GM12878 (cell line): ENCODE data around the gene FLNC. TPM values are rescaled to one million over a fixed set of nuclear protein-coding genes. Genes with fewer than 3 reads are reported as not detected.
A peak's percentile ranks its signal among the peaks of the same experiment; 100 is the strongest.

ENCODE experiments used
- ATAC-seq: fragments of 200-7000 bp; cut with Tn5 transposase; 3 replicates; pipeline ENCODE4 v1.9.1; 2020; ENCODE audit warnings: mild to moderate bottlenecking, moderate library complexity
- BruUV-seq: library from RNA; stranded (reverse); fragments of 400-500 nt; replicated peaks from 2 replicates; lab custom pipeline; 2021; lab: Mats Ljungman, UMichigan
- CTCF ChIA-PET: fragments of 300-600 bp; sonication (Branson Sonifier 250); formaldehyde crosslinking; extraction: SDS; loops from one replicate; lab custom pipeline; 2021; ENCODE audit warnings: inconsistent platforms; lab: Yijun Ruan, JAX
- POLR2A ChIA-PET: fragments of 350-600 bp; formaldehyde crosslinking; extraction: SDS; loops from one replicate; lab custom pipeline; 2021; ENCODE audit warnings: inconsistent platforms; lab: Charles Lee
- RAD21 ChIA-PET: fragments of 300-600 bp; sonication (Branson Sonifier 250); formaldehyde crosslinking; loops from one replicate; lab custom pipeline; 2023; ENCODE audit warnings: antibody characterized with exemption; ENCODE audit not compliant: unreplicated experiment; lab: Charles Lee
- SMC1A ChIA-PET: fragments of 300-600 bp; sonication (Branson Sonifier 250); formaldehyde crosslinking; loops from one replicate; lab custom pipeline; 2023; ENCODE audit not compliant: unreplicated experiment, uncharacterized antibody; lab: Charles Lee
- DNase-seq: peaks from one replicate; pipeline ENCODE4 v3.0.0-alpha.2; 2011; ENCODE audit warnings: low read depth, low spot score
- FAIRE-seq: peaks from 3 replicates; lab custom pipeline; 2011; peaks lifted over from hg19 to GRCh38; lab: Jason Lieb, UNC
- H2AFZ ChIP-seq: 2 replicates; pipeline ENCODE4 v1.6.0; 2011; ENCODE audit warnings: low read depth, low read length, control low read depth; ENCODE audit not compliant: control insufficient read depth
- H3K27ac ChIP-seq: 2 replicates; pipeline ENCODE4 v1.5.1; 2011; ENCODE audit warnings: control low read depth; ENCODE audit not compliant: control insufficient read depth, insufficient read depth
- H3K27me3 ChIP-seq, 2 experiments: replicated peaks in 1 of 2; 2 replicates each; pipeline versions ENCODE4 v1.6.0 to v1.6.1; 2011; ENCODE audit warnings: low read length in 1 of 2; ENCODE audit not compliant: control insufficient read depth in 2 of 2, insufficient read depth in 2 of 2
- H3K36me3 ChIP-seq, 2 experiments: 2 replicates each; pipeline ENCODE4 v1.5.1; 2011; ENCODE audit warnings: low read length in 1 of 2; ENCODE audit not compliant: control insufficient read depth in 2 of 2, insufficient read depth in 2 of 2
- H3K4me1 ChIP-seq: 2 replicates; pipeline ENCODE4 v1.6.1; 2011; ENCODE audit warnings: mild to moderate bottlenecking, low read length, moderate library complexity, mixed read lengths; ENCODE audit not compliant: control insufficient read depth, insufficient read depth
- H3K4me2 ChIP-seq: 2 replicates; pipeline ENCODE4 v1.6.0; 2011; ENCODE audit warnings: control low read depth; ENCODE audit not compliant: control insufficient read depth, insufficient read depth
- H3K4me3 ChIP-seq: fragments of 200-600 bp; sonication (generic); 2 replicates; pipeline ENCODE4 v1.5.1; 2016
- H3K79me2 ChIP-seq: 2 replicates; pipeline ENCODE4 v1.6.0; 2011; ENCODE audit warnings: low read length; ENCODE audit not compliant: control insufficient read depth, insufficient read depth
- H3K9ac ChIP-seq: 2 replicates; pipeline ENCODE4 v1.8.0; 2011; ENCODE audit warnings: low read length, control low read depth, mixed read lengths; ENCODE audit not compliant: control insufficient read depth, insufficient read depth
- H3K9me3 ChIP-seq: replicated peaks from 3 replicates; pipeline ENCODE4 v1.5.1; 2011; ENCODE audit warnings: mild to moderate bottlenecking, low read length; ENCODE audit not compliant: control insufficient read depth, insufficient read depth
- H4K20me1 ChIP-seq: 2 replicates; pipeline ENCODE4 v1.6.0; 2011; ENCODE audit not compliant: control insufficient read depth, insufficient read depth
- CREB1 ChIP-seq: IDR thresholded peaks from 2 replicates; pipeline ENCODE4 v1.6.1; 2012; ENCODE audit warnings: low read depth, mild to moderate bottlenecking, inconsistent platforms
- MEF2A ChIP-seq: IDR thresholded peaks from 2 replicates; pipeline ENCODE4 v1.6.1; 2011; ENCODE audit warnings: low read depth, mild to moderate bottlenecking, low read length, moderate library complexity; ENCODE audit not compliant: insufficient read depth
- WGBS: methylation state at CpG from one replicate; pipeline ENCODE4 v1.1.6; 2016; ENCODE audit warnings: low lambda C conversion rate; ENCODE audit not compliant: insufficient replicate concordance, insufficient coverage; ENCODE audit errors: missing lambda C conversion rate; 5-methylcytosine and 5-hydroxymethylcytosine counted together
- in situ Hi-C: fragments of 300-500 bp; cut with MboI; formaldehyde crosslinking; loops from 9 replicates; pipeline ENCODE4 v1.14.3; 2018; ENCODE audit warnings: mixed read lengths
- intact Hi-C: fragments of 100-400 bp; cut with micrococcal nuclease; formaldehyde crosslinking; loops from one replicate; pipeline ENCODE4 v1.14.2; 2022; ENCODE audit not compliant: unreplicated experiment
- polyA plus RNA-seq, 11 experiments: library from polyadenylated mRNA; depleted of rRNA in 4 of 11; unstranded in 6 of 11; stranded (reverse) in 5 of 11; fragments of >200 nt; fragmentation: Nextera tagmentation in 4 of 11; fragmentation: Illumina TruSeq in 1 of 11; extraction: Ambion mirVana in 4 of 11; extraction: Trizol in 1 of 11; gene quantifications; 1 replicate in 1 of 11; 2 replicates in 10 of 11; pipeline versions ENCODE4 v1.2.1 to v1.2.3, GENCODE V29; 2011 to 2016; ENCODE audit warnings: inconsistent platforms in 2 of 11, missing spikeins in 2 of 11, low read depth in 1 of 11
- total RNA-seq, 4 experiments: library from RNA; depleted of rRNA in 3 of 4; stranded (reverse); fragments of >200 nt in 3 of 4; fragmentation: Illumina TruSeq in 1 of 4; extraction: Trizol in 1 of 4; gene quantifications; 2 replicates each; pipeline versions ENCODE4 v1.2.1 to v1.2.3, GENCODE V29; 2013 to 2021
- TF ChIP-seq, protein P1 (sequence below): fragments of 450-650 bp; IDR thresholded peaks from 2 replicates; pipeline ENCODE4 v1.6.1; 2017; ENCODE audit warnings: low read depth, mild to moderate bottlenecking, moderate library complexity

FLNC gene
- total and polyA plus RNA-seq, 10 of the 15 experiments (the other 5 are each of a cell fraction or from before 2014, with no cell fraction given): 0.01 to 0.21 (median 0.06) TPM; not detected in 3

GRCh38 chr7:128840326-128841170 lies 10.3 kb downstream of the FLNC start (continued):
- TF ChIP-seq, protein P1, sequence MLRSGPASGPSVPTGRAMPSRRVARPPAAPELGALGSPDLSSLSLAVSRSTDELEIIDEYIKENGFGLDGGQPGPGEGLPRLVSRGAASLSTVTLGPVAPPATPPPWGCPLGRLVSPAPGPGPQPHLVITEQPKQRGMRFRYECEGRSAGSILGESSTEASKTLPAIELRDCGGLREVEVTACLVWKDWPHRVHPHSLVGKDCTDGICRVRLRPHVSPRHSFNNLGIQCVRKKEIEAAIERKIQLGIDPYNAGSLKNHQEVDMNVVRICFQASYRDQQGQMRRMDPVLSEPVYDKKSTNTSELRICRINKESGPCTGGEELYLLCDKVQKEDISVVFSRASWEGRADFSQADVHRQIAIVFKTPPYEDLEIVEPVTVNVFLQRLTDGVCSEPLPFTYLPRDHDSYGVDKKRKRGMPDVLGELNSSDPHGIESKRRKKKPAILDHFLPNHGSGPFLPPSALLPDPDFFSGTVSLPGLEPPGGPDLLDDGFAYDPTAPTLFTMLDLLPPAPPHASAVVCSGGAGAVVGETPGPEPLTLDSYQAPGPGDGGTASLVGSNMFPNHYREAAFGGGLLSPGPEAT: no peak
- TF ChIP-seq, all 136 proteins: peak for 0

DNA sequence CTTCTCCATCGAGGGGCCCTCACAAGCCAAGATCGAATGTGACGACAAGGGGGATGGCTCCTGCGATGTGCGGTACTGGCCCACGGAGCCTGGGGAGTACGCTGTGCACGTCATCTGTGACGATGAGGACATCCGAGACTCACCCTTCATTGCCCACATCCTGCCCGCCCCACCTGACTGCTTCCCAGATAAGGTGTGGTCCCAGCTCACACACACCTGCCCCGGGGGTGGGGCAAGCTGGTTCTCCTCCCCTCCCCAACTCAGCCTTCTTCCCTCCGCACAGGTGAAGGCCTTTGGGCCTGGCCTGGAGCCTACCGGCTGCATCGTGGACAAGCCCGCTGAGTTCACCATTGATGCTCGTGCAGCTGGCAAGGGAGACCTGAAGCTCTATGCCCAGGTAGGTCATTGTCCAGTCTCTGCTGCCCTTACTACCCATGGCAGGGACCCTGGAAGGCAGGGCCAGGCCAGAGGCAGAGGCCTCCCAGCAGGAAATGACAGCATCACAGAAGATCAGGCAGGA lies 11.0 kb downstream of the FLNC start:
- Histone ChIP-seq H3K9me3 (no peaks in the 10 kb centered on the region), H3K27me3 (no peaks in the 10 kb centered on the region; a peak in 1 of 4 replicates), H3K4me1 (no peaks in the 10 kb centered on the region; the same call in 1 of the 2 replicates), H2AFZ (no peak overlapping the region), H3K36me3 (no peaks in the 10 kb centered on the region), H3K27ac (no peak overlapping the region), H3K4me2 (no peak overlapping the region), H4K20me1 (no peaks in the 10 kb centered on the region), H3K9ac (no peak overlapping the region), H3K4me3 (no peak overlapping the region), H3K79me2 (no peaks in the 10 kb centered on the region)
- FAIRE-seq (no peak), ATAC-seq (peak; percentile 67), DNase-seq (no peak)
- ChIA-PET SMC1A (no interaction called here), POLR2A (no interaction called here), CTCF (interaction anchor here (0.6 to 3.4 kb wide), 6 partner anchors 10 to 1043 kb away, joined by 3 to 21 read pairs (median 4); partner anchors contain the start of gene ATP6V1F), RAD21 (interaction anchor here (1.3 kb wide), 1 partner anchor 368 kb away, joined by 3 read pairs; no protein-coding TSS in a partner anchor)
- in situ Hi-C loops (no loop called here), intact Hi-C loops (no loop called here)
- no TSS peak for BruUV-seq
- 12% methylated on average over 17 of the region's 17 CpGs for WGBS
- peak; percentile 47; the same call in 1 of the 2 replicates for TF ChIP-seq CREB1
- TF ChIP-seq MEF2A: no peak
